OCI-LY3 (cell line): Measurements from ENCODE around the gene SNED1.

Experiments used
- CTCF ChIP-seq: fragments of 200-600, 300-600 bp; sonication (generic); IDR thresholded peaks from 2 replicates; pipeline ENCODE4 v1.5.1; 2014; ENCODE audit warnings: antibody characterized with exemption, low read length, low read depth
- EZH2phosphoT487 ChIP-seq: fragments of 200-600 bp; shearing (Covaris generic); IDR thresholded peaks from 2 replicates; pipeline ENCODE4 v1.6.1; 2018; ENCODE audit warnings: antibody characterized with exemption, mixed run types, low read depth

GRCh38 chr2:241038374-241039180, 40.2 kb downstream of the SNED1 start:
- TF ChIP-seq CTCF: no peak
- no peak for TF ChIP-seq EZH2phosphoT487
